HG02943 (cell line): ENCODE data around the gene MCM8.

Experiments used
- ATAC-seq: cut with Tn5 transposase; IDR thresholded peaks from one replicate; pipeline ENCODE4 v1.9.1; 2021; ENCODE audit warnings: mild to moderate bottlenecking, low read depth, moderate library complexity; ENCODE audit not compliant: unreplicated experiment

The MCM8 gene

DNA sequence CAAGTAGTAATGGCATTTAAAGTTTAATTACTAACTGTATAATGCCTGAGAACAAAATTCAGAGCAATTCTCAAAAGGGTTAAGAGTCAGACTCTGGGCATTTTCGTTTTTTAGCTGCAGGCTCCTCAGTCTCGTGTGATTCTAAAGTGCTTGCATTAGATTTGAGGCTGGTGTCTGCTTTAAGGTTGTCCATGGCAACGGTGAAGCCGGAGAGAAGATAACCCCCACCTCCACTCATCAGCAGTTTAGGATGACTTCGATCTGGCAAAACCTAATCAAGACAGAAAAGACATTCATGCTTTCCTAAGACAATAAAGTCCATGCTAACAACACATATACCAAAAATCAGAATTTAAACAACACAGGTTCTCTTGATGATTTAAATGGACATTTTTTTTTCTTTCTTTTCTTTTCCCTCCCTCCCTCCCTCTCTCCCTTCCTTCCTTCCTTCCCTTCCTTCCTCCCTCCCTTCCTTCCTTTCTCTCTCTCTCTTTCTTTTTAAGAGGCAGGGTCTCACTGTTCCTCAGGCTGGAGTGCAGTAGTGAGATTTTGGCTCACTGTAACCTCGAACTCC is 11.9 kb upstream of the MCM8 start:
- ATAC-seq, result no peak

DNA sequence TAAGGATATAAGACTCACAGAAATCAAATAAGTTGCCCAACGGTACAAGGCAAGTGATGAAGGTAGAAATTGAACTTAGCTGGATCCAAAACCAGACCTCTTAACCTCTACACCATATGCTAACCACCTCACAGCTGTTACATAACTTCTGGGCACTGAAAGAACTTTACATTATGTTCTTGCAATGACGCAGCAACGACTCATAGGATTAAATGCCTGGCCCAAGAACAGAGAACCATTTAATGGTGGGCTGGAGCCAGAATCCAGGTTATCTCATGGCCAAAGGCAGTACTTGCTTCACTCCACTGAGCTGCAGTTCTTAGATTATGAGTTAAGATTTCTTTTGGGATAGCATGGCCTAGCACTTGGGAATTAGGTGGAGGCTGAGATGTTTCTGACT is 4.5 kb upstream of the MCM8 start:
- no peak for ATAC-seq

DNA sequence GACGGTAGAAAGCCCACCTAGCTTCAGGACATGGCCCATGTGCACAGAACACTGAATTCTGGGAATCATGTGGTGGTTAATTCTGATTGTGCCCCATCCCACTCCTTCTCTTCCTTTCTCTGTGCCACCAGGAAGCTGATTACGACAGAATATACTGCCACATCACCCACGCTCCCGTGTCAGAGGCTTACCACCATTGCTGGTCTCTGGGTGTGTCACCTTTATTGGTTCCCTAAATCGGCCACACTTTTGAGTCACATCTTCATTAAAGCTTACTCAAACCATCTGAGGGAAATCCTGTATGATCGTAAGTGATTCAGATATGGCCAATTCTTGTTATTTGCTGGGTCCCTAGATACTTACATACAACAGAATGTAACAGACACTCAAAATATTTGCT is 3.2 kb upstream of the MCM8 start:
- ATAC-seq, result no peak

DNA sequence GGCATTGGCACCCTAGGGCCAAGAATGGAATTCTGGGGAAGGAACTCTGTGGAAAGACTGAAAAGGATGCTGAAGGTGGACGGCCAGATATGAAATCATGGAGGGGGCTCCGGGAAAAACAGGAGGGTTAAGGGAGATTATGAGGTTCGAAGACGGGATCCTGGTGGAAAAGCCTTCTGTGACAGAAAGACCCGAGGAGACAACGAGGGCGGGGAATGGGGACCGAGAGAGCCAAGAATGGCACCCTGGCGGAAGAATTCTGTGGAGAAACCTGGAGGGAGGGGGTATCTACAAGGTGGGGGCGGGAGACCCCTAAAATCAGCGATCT is 545 bp upstream of the MCM8 start:
- no peak for ATAC-seq

DNA sequence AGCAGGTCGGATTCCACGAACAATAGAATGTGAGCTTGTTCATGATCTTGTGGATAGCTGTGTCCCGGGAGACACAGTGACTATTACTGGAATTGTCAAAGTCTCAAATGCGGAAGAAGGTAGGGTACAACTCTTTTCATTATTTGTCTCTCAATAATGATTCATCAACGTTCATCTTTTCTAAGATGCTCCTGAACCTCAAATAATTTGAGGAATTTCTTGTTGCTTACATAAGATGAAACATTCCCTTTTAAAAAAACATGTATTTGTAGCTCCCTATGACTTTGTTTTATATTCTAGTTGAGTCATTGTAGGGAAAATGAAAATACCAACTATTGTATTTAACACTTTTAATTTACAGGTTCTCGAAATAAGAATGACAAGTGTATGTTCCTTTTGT is 17.0 kb downstream of the MCM8 start:
- ATAC-seq, result no peak

DNA sequence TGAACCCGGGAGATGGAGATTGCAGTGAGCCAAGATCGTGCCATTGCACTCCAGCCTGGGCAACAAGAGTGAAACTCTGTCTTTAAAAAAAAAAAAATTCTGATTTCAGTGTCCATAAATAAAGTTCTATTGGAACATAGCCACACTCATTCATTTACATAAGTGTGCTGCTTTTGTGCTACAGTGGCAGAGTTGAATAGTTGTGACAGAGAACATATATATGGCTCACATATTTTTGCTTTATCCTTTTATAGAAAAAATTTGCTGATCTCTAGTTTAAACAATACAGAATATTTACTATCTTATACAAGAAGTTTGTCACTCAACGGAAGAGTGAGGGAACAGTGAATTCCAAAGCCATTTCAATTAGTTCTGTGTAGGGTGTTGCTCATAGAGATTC is 18.0 kb downstream of the MCM8 start:
- ATAC-seq, result no peak

DNA sequence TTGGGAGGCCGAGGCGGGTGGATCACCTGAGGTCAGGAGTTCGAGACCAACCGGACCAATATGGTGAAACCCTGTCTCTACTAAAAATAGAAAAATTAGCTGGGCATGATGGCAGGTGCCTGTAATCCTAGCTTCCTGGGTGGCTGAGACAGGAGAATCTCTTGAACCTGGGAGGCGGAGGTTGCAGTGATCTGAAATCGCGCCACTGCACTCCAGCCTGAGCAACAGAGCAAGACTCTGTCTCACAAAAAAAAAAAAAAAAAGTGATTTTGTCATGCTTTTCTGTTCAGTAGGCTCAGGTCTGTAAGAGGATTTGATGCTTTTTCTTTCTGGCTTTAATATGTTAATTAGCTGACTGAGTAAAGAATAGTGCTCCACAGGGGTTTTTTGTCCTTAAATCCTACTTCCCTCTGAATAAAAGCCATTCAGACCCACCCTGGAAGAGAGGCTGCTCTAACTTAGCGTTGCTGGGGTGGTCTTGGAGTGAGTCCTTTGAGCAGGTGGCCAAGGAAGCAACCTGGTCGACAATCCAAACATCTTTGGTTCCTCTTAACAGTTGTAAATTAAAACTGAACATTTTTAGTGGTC is 19.0 kb downstream of the MCM8 start:
- ATAC-seq, result no peak

DNA sequence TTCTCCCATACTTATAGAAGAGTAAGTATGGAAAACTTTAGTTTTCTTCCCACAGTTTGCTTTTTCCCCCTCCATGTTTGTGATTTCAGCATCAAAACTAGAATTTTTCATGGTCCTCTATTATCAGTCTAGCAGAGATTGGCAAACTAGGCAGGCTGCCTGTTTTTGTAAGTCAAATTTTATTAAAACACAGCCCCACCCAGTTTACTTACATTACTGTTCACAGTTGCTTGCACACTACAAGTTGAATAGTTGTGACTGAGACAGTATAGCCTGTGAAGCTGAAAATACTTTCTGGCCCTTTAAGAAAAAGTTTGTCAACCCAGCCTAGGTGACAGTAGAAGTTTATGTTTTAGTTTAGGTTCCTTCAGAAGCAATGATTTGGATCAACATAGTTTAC is 19.5 kb downstream of the MCM8 start:
- no peak for ATAC-seq

DNA sequence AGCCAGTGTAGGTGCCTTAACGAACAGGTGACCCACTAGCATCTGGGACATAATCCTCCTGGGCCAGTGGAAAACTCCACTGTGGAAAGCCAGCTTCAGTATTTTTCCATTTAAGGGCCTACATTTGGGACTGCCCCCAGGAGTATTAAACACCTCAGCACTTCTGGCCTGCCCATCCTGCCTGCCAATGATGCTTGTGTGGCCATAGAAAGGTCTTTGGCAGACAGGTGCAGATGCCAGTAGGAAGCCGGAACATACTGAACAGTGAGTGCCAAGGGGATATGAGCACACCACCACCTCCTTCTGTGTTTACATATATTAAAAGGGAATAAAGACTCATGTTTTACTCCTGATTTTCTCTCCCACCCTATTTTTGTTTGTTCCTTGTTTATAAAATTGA is 19.9 kb downstream of the MCM8 start:
- ATAC-seq, result no peak

DNA sequence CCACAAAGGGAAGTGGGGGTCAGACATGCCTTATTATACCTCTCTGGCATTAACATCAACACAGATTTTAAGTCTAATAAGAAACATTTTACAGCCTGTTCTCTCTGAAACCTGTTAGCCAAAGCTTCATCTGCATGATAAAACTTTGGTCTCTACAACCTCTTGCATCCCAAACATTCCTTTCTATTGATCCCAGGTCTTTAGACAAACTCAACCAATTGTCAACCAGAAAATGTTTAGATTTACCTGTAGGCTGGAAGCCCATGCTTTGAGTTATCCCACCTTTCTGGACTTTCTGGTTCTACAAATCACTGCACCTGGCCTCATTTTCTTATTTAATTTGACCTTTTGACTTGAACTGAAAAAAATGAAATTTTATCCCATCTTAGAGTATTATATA is 20.8 kb downstream of the MCM8 start:
- ATAC-seq, result no peak

DNA sequence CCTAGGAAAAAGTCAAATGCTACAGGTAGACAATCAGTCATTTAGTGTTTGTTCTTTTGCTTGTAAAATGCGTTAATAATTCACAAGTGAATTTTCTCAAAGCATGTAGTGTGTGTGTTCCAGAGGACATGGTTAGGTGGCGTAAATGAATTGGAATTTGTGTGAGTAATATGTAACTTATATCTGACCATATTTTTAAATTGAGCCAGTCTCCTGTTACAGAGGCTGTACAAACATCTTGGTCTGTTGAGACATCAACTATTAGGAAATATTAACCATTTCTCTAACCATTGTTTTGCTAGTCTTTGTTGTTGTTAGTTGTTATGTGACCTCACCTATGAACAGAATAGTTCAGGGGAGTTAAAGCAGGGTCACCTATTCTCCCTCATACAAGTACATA is 22.7 kb downstream of the MCM8 start:
- no peak for ATAC-seq

DNA sequence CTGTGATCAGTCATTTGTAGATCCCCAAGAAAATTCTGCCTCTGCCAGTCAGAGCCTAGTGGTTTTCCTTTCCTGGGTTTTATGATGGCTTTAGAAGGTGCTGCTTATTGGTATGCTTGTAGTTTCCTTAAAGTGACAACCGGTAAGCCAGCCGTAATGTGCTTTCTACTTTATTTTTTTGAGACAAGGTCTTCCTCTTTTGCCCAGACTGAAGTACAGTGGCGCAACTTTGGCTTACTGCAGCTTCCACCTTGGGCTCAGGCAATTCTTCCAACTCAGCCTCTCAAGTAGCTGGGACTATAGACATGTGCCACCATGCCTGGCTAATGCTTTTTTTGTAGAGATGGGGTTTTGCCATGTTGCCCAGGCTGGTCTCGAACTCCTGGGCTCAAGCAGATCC is 23.5 kb downstream of the MCM8 start:
- ATAC-seq, result no peak

DNA sequence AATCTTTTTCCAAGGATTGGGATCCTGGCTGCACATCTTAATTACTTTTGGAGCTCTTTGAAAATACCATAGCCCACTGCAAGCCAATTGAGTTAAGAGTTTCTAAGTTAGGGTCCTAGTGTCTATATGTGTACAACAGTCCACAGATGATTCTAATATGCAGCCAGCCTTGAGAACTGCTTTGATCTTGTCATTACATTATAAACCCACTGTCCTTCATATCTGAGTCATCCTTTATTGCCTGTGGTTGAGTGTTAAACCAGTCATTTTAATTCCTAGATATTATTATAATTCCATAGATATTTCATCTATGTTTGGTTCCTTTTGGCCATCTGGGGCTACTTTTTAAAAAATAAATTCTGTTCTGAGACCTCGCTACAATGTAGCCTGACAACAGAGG is 24.1 kb downstream of the MCM8 start:
- no peak for ATAC-seq

DNA sequence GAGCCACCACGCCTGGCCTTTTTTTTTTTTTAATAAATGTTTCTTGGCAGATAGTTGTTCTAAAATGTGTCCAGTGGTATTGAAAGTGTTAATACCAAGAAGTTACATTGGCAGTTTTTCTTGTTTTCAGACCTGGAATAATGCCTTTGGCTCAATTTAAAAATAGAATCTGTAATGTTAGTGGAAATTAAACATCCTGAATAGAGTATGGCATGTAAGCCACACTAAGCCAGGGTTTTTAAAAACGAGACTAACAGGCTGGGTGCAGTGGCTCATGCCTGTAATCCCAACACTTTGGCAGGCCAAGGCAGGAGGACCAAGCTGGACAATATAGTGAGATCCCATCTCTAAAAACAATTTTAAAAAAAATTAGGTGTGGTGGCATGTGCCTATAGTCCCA is 25.3 kb downstream of the MCM8 start:
- ATAC-seq, result no peak

DNA sequence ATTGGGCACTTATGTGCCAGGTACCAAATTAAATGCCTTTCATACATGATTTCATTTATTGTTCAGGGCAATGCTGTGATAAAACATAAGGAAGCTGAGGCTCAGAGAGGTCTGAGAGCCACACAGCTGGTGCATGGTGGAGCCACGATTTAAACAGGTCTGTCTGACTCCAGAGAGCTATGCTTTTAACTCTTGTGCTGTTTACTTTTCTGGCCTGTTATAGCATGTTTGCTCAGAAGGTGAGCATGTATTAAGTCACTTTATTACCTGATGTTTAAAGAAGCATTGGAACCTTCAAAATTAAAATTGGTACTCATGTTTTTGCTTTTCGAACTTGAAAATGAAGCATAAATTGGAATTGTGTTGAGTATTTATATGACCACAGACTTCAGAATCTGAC is 26.8 kb downstream of the MCM8 start:
- no peak for ATAC-seq

DNA sequence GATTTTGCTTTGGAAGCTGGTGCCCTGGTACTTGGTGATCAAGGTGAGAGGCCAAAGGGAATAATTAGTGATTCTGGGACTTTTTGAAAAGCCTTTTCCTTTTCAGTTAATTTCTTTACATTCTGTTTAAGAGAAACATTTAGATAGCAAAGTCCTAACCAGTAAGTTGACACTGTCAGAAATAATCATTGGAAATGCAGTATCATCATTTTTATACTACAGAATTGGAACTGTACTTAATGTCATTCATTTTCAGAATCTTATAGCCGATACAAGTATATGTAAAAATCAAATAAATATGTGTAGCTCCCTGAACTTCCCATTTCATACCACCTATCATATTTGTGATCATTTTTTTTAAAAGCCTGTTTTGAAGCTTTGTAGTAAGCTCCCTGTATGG is 27.5 kb downstream of the MCM8 start:
- no peak for ATAC-seq

DNA sequence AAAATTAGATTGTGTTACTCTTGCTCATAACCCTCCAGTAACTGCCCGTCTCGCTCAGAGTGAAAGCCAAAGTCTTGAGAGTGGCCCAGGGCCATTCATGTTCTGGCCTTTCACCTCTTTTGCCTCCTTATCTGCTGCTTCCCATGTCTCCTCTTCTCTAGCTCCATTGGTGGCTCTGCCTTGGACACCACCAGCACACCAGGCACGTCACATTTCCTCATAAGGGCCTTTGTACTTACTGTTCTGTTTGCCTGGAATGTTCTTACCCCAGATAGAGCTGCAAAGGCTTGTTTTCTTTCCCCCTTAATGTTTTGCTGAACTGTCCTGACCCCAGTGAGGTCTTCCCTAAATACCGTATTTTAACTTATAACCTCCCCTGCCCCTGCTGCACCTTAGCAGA is 29.3 kb downstream of the MCM8 start:
- ATAC-seq, result no peak

DNA sequence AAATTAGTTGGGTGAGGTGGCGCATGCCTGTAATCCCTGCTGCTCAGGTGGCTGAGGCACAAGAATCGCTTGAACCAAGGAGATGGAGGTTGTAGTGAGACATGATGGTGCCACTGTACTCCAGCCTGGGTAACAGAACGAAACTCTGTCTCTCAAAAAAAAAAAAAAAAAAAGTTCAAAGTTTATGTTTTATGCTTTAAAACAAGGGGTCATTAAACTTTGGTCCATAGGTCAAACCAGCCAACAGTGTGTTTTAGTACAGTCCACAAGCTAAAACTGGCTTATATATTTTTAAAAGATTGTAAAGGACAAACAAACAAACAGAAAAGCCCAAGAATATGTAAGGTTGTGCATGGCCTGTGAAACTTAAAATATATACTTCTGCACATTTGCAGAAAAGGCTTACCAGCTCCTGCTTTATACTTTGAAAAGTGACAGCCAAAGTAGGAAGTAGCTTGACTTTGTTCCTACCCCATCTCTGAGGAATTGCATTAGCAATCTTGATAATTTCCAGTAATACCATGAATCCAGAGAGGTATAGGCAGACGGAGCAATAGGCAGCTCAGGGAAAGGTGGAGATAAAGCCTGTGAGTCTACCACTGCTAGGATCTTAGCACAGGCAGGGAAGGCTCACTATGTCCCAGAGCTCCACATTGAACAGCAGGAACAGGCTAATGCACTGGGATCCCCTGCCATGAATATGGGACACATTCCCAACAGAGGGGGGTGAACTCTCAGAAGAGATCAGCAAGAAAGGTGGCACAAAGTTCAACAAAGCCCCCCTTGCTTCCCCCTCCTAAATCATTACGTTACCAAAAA is 30.5 kb downstream of the MCM8 start:
- no peak for ATAC-seq

DNA sequence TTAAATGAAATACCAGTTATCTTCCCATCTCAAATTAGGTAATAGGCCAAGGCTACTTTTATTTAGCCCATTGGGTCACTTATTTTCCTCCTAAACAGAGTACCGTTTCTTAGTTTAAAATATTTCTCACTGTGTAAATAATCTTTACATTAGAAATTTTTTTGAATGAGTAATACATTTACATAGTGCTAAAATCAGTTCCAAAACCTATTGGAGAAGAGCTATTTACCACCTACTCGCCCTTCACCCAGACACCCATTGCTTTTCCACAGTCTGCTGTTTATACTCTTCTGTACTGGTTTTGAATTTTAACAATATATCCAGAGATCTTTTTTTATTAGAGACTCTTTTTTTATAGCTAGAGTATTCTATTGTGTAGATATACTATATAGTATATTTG is 36.9 kb downstream of the MCM8 start:
- ATAC-seq, result no peak

DNA sequence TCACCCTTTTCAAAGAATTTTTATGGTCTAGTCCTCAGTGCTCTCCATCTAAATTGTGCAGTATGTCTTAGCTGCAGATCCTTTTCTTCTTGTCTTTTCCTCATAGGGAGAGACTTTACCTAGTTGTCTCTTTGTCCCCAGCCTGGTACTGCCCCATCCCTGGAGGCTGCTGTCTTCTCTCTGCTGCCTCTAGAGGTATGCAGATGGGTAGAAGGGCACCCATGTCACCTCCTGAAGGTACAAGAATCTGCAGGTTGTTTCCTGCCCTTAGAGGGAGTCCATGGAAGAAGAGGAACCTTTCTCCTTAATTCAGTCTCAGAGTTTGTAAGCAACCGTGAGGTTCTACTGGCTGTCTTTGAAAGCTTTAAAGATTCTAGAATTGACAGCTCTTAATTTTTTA is 39.1 kb downstream of the MCM8 start:
- ATAC-seq, result no peak

DNA sequence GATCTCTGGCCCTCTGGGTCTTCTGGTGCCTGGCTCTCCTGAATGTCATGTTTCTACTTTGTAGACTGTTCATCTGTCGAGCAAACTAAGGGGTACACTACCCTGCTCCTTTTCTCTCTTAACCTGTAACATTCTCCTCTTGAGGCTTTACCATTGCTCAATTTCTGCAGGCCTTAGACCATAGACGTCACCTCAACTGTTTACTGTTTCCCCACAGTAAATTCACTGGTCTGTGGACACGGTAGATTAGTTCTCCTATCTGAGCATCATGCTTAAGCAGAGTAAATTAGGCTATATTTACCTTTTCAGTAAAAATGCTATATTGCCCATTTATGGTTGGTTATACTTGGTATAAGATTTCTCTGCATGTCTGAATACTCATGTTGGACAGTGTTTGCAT is 40.5 kb downstream of the MCM8 start:
- ATAC-seq, result no peak
